K562 (cell line): ENCODE results near the gene VAC14. TPM values are rescaled to one million over a fixed set of nuclear protein-coding genes. Genes with fewer than 3 reads are reported as not detected.

Experiments used
- CREM ChIP-seq: IDR thresholded peaks from 2 replicates; pipeline ENCODE4 v1.6.1; 2014; ENCODE audit warnings: antibody characterized with exemption, low read depth
- MEF2A ChIP-seq: IDR thresholded peaks from 2 replicates; pipeline ENCODE4 v1.6.1; 2011; ENCODE audit warnings: low read depth, mild to moderate bottlenecking, low read length, moderate library complexity; ENCODE audit not compliant: control insufficient read depth
- POLR2AphosphoS2 ChIP-seq: IDR thresholded peaks from 2 replicates; pipeline ENCODE4 v1.6.1; 2012; ENCODE audit warnings: low read length, improper control_type of control experiment
- PURB ChIP-seq: sonication (generic); formaldehyde crosslinking; IDR thresholded peaks from 2 replicates; pipeline ENCODE4 v1.9.0; 2021; ENCODE audit warnings: low read depth, mild to moderate bottlenecking, missing genetic modification reagents
- TFAM ChIP-seq: fragments of 250-450 bp; sonication (Bioruptor Pico); conservative IDR thresholded peaks from 2 replicates; pipeline ENCODE4 v1.5.0; 2021; ENCODE audit warnings: mild to moderate bottlenecking, moderate library complexity
- ZNF239 ChIP-seq: fragments of 250-450 bp; sonication (Bioruptor Pico); IDR thresholded peaks from 2 replicates; pipeline ENCODE4 v1.4.0; 2020; ENCODE audit warnings: mild to moderate bottlenecking
- ZNF408 ChIP-seq: fragments of 250-450 bp; sonication (Bioruptor Pico); IDR thresholded peaks from 2 replicates; pipeline ENCODE4 v1.4.0; 2020; ENCODE audit warnings: low read depth, mild to moderate bottlenecking, moderate library complexity
- ZNF445 ChIP-seq: fragments of 250-450 bp; sonication (Bioruptor Pico); IDR thresholded peaks from 2 replicates; pipeline ENCODE4 v1.4.0; 2020; ENCODE audit warnings: low read depth, mild to moderate bottlenecking, moderate library complexity
- ZNF644 ChIP-seq: fragments of 200-800 bp; sonication (Bioruptor generic); IDR thresholded peaks from 2 replicates; pipeline ENCODE4 v1.6.1; 2016; ENCODE audit warnings: low read depth, missing genetic modification characterization, missing compliant biosample characterization
- ZNF707 ChIP-seq: fragments of 250-450 bp; sonication (Bioruptor Pico); conservative IDR thresholded peaks from 2 replicates; pipeline ENCODE4 v1.8.0; 2022; ENCODE audit warnings: inconsistent platforms, mild to moderate bottlenecking, moderate library complexity
- polyA plus RNA-seq, 8 experiments: library from polyadenylated mRNA; depleted of rRNA in 4 of 8; stranded (reverse) in 5 of 8; unstranded in 3 of 8; fragments of >200 nt; fragmentation: Nextera tagmentation in 2 of 8; fragmentation: Illumina TruSeq in 1 of 8; extraction: Ambion mirVana in 2 of 8; extraction: Trizol in 1 of 8; gene quantifications; 2 replicates each; pipeline versions ENCODE4 v1.2.1 to v1.2.3, GENCODE V29; 2011 to 2014; ENCODE audit warnings: inconsistent platforms in 1 of 8, missing spikeins in 1 of 8
- total RNA-seq, 7 experiments: library from RNA; depleted of rRNA in 6 of 7; stranded (reverse); fragments of >200 nt in 6 of 7; fragmentation: Illumina TruSeq in 2 of 7; extraction: Trizol in 2 of 7; gene quantifications; 2 replicates each; pipeline versions ENCODE4 v1.2.1 to v1.2.3, GENCODE V29; 2011 to 2021; ENCODE audit warnings: low replicate concordance in 1 of 7
- TF ChIP-seq, protein P1 (sequence below), 2 experiments: IDR thresholded peaks; 2 replicates each; pipeline ENCODE4 v1.6.1; 2011; ENCODE audit warnings: borderline replicate concordance in 1 of 2, control low read depth in 1 of 2, low read depth in 1 of 2, low read length in 1 of 2, mild to moderate bottlenecking in 1 of 2, mixed read lengths in 1 of 2, moderate library complexity in 1 of 2; ENCODE audit not compliant: insufficient read depth in 1 of 2, insufficient read length in 1 of 2, poor library complexity in 1 of 2, severe bottlenecking in 1 of 2; ENCODE audit errors: extremely low read depth in 1 of 2
- TF ChIP-seq, protein P2 (sequence below), 2 experiments: fragments of 450-650 bp; formaldehyde crosslinking in 1 of 2; IDR thresholded peaks; 2 replicates each; pipeline versions ENCODE4 v1.4.0 to v1.6.1; 2014 to 2020; ENCODE audit warnings: mild to moderate bottlenecking in 2 of 2, borderline replicate concordance in 1 of 2, low read depth in 1 of 2
- TF ChIP-seq, protein P3 (sequence below): IDR thresholded peaks from 2 replicates; pipeline ENCODE4 v1.6.1; 2012; ENCODE audit warnings: low read depth, low read length, improper control_type of control experiment, borderline replicate concordance
- TF ChIP-seq, protein P4 (sequence below): sonication (generic); formaldehyde crosslinking; IDR thresholded peaks from 2 replicates; pipeline ENCODE4 v1.8.1; 2022; ENCODE audit warnings: missing genetic modification reagents

The VAC14 gene
- total and polyA plus RNA-seq, 9 of the 15 experiments (the other 6 are each of a cell fraction or from before 2014, with no cell fraction given) = 1.3 to 41.6 (median 26.6) TPM

DNA sequence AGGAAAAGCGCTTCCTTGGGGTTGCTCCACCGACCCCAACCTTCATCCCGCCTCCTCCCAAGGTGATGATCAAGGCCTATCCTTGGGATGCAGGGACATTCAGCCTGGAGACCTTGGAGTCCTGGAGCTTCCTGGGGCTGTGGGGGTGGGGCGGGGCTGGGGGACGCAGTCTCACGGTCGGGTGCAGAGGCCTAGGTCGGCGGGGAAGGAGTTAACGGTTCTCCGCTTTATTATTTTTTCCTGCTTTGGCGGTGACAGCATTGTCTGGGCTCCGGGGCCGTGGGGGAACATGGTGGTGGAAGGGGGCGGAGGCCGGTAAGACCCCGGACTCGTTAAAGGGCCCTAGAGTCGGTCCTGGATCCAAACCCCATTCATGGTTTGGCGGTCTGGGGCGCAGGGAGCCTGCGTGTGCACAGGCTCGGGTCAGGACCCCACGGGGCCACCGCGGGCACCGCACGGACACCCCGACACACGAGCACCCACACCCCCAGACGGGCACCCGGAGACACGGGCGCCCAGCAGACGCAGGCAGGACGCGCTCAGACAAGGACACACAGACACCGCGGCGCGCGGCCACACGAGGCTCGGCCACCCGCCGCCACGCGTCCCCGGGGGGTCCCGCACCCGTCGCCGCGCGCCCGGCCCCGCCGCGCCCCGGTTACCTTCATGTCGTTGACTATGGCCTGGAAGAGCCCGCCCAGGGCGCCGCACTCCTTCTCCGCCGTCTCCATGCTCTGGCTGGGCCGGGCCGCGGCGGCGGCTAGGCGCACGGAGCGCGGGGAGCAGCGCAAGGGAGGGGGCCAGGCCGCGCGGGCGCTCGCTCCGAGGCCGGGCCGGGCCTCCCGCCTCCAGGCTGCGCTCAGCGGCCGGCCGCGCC, 115.7 kb downstream of the VAC14 start (continued):
- TF ChIP-seq, protein P1, sequence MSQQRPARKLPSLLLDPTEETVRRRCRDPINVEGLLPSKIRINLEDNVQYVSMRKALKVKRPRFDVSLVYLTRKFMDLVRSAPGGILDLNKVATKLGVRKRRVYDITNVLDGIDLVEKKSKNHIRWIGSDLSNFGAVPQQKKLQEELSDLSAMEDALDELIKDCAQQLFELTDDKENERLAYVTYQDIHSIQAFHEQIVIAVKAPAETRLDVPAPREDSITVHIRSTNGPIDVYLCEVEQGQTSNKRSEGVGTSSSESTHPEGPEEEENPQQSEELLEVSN (IDR thresholded peaks at IDR 0.05; ENCODE audit: borderline replicate concordance in 1 of 2, extremely low read depth in 1 of 2, insufficient read depth in 1 of 2, insufficient read length in 1 of 2, low read depth in 1 of 2, low read length in 1 of 2, poor library complexity in 1 of 2, severe bottlenecking in 1 of 2) = peak; percentile 9 to 21
- TF ChIP-seq ZNF408 (no peak), MEF2A (no peak), POLR2AphosphoS2 (no peak), PURB (no peak), TFAM (no peak), ZNF239 (CRISPR knock-in tag) (no peak), ZNF445 (CRISPR knock-in tag) (no peak), CREM (no peak), ZNF707 (CRISPR knock-in tag) (no peak), ZNF644 (tag) (no peak)
- TF ChIP-seq, protein P2, sequence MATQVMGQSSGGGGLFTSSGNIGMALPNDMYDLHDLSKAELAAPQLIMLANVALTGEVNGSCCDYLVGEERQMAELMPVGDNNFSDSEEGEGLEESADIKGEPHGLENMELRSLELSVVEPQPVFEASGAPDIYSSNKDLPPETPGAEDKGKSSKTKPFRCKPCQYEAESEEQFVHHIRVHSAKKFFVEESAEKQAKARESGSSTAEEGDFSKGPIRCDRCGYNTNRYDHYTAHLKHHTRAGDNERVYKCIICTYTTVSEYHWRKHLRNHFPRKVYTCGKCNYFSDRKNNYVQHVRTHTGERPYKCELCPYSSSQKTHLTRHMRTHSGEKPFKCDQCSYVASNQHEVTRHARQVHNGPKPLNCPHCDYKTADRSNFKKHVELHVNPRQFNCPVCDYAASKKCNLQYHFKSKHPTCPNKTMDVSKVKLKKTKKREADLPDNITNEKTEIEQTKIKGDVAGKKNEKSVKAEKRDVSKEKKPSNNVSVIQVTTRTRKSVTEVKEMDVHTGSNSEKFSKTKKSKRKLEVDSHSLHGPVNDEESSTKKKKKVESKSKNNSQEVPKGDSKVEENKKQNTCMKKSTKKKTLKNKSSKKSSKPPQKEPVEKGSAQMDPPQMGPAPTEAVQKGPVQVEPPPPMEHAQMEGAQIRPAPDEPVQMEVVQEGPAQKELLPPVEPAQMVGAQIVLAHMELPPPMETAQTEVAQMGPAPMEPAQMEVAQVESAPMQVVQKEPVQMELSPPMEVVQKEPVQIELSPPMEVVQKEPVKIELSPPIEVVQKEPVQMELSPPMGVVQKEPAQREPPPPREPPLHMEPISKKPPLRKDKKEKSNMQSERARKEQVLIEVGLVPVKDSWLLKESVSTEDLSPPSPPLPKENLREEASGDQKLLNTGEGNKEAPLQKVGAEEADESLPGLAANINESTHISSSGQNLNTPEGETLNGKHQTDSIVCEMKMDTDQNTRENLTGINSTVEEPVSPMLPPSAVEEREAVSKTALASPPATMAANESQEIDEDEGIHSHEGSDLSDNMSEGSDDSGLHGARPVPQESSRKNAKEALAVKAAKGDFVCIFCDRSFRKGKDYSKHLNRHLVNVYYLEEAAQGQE (IDR thresholded peaks at IDR 0.05; ENCODE audit: borderline replicate concordance) = no peak
- TF ChIP-seq, protein P2 (CRISPR knock-in tag; IDR thresholded peaks at IDR 0.05; ENCODE audit: low read depth) = peak; percentile 54; the same call in 1 of the 2 replicates
- TF ChIP-seq, protein P3, sequence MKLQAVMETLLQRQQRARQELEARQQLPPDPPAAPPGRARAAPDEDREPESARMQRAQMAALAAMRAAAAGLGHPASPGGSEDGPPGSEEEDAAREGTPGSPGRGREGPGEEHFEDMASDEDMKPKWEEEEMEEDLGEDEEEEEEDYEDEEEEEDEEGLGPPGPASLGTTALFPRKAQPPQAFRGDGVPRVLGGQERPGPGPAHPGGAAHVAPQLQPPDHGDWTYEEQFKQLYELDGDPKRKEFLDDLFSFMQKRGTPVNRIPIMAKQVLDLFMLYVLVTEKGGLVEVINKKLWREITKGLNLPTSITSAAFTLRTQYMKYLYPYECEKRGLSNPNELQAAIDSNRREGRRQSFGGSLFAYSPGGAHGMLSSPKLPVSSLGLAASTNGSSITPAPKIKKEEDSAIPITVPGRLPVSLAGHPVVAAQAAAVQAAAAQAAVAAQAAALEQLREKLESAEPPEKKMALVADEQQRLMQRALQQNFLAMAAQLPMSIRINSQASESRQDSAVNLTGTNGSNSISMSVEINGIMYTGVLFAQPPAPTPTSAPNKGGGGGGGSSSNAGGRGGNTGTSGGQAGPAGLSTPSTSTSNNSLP = no peak
- TF ChIP-seq, protein P4, sequence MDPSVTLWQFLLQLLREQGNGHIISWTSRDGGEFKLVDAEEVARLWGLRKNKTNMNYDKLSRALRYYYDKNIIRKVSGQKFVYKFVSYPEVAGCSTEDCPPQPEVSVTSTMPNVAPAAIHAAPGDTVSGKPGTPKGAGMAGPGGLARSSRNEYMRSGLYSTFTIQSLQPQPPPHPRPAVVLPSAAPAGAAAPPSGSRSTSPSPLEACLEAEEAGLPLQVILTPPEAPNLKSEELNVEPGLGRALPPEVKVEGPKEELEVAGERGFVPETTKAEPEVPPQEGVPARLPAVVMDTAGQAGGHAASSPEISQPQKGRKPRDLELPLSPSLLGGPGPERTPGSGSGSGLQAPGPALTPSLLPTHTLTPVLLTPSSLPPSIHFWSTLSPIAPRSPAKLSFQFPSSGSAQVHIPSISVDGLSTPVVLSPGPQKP (CRISPR knock-in tag) = no peak
